NCI-H446 (cell line): ENCODE data around the gene SLC35F1.

Source experiments
- DNase-seq, 2 experiments: peaks; one replicate each; lab custom pipeline; 2025; lab: John Stamatoyannopoulos, UW

The SLC35F1 gene

GRCh38 chr6:118197539-118197938 lies 290.5 kb downstream of the SLC35F1 start:
- DNase-seq = no peak

- DNase-seq = no peak
Observed at GRCh38 chr6:118198746-118199145, 291.7 kb downstream of the SLC35F1 start.

GRCh38 chr6:118200160-118200559 lies 293.1 kb downstream of the SLC35F1 start:
- DNase-seq = no peak

- no peak for DNase-seq
Observed at GRCh38 chr6:118202517-118202916, 295.5 kb downstream of the SLC35F1 start.

GRCh38 chr6:118203545-118203944 lies 296.5 kb downstream of the SLC35F1 start:
- DNase-seq = no peak

- DNase-seq = no peak
Observed at GRCh38 chr6:118206221-118206620, 299.2 kb downstream of the SLC35F1 start.

GRCh38 chr6:118207947-118208346 lies 300.9 kb downstream of the SLC35F1 start:
- no peak for DNase-seq

- no peak for DNase-seq
Observed at GRCh38 chr6:118212451-118213173, 305.5 kb downstream of the SLC35F1 start.

GRCh38 chr6:118215269-118215668 lies 308.2 kb downstream of the SLC35F1 start:
- DNase-seq = no peak

- DNase-seq = no peak
Observed at GRCh38 chr6:118216751-118217150, 309.7 kb downstream of the SLC35F1 start.

GRCh38 chr6:118218156-118218555 lies 311.1 kb downstream of the SLC35F1 start:
- DNase-seq = no peak

- peak in 1 of 2 experiments; percentile 13 for DNase-seq
Observed at GRCh38 chr6:118220429-118221128, 313.5 kb downstream of the SLC35F1 start.

- DNase-seq = no peak
Observed at GRCh38 chr6:118223316-118223715, 316.3 kb downstream of the SLC35F1 start.

GRCh38 chr6:118228886-118229285 lies 321.8 kb downstream of the SLC35F1 start:
- DNase-seq = no peak

- DNase-seq = no peak
Observed at GRCh38 chr6:118240878-118241528, 333.9 kb downstream of the SLC35F1 start.

- DNase-seq = no peak
Observed at GRCh38 chr6:118246406-118246805, 339.3 kb downstream of the SLC35F1 start.

GRCh38 chr6:118248171-118248570 lies 341.1 kb downstream of the SLC35F1 start:
- no peak for DNase-seq

- no peak for DNase-seq
Observed at GRCh38 chr6:118249680-118250079, 342.6 kb downstream of the SLC35F1 start.

- DNase-seq = no peak
Observed at GRCh38 chr6:118252474-118252873, 345.4 kb downstream of the SLC35F1 start.

GRCh38 chr6:118253741-118254140 lies 346.7 kb downstream of the SLC35F1 start:
- DNase-seq = no peak

GRCh38 chr6:118260833-118261232 lies 353.8 kb downstream of the SLC35F1 start:
- DNase-seq = no peak

- DNase-seq = peak in 1 of 2 experiments; percentile 29
Observed at GRCh38 chr6:118263921-118264486, 356.9 kb downstream of the SLC35F1 start.

GRCh38 chr6:118269659-118270058 lies 362.6 kb downstream of the SLC35F1 start:
- DNase-seq = no peak
